GM12878 (cell line): ENCODE data around the gene SNRNP200.

Experiments
- EGR1 ChIP-seq, 2 experiments: IDR thresholded peaks; 1 replicate in 1 of 2; 2 replicates in 1 of 2; pipeline ENCODE4 v1.6.1; 2011 to 2012; ENCODE audit warnings: low read depth in 2 of 2, low read length in 2 of 2, borderline replicate concordance in 1 of 2, mild to moderate bottlenecking in 1 of 2, moderate library complexity in 1 of 2
- EZH2 ChIP-seq: IDR thresholded peaks from 2 replicates; pipeline ENCODE4 v1.6.1; 2012; ENCODE audit warnings: low read depth, mild to moderate bottlenecking, control low read depth, inconsistent platforms, low read length, borderline replicate concordance; ENCODE audit not compliant: control insufficient read depth
- POLR2AphosphoS5 ChIP-seq: IDR thresholded peaks from 2 replicates; pipeline ENCODE4 v1.6.1; 2011; ENCODE audit warnings: mild to moderate bottlenecking, low read length, inconsistent platforms
- RBBP5 ChIP-seq: fragments of 200-600 bp; sonication (generic); conservative IDR thresholded peaks from 2 replicates; pipeline ENCODE4 v1.6.1; 2016
- TF ChIP-seq, protein P1 (sequence below): IDR thresholded peaks from 2 replicates; pipeline ENCODE4 v1.6.1; 2012; ENCODE audit warnings: low read depth, low read length, improper control_type of control experiment
- TF ChIP-seq, protein P2 (sequence below): fragments of 450-650 bp; IDR thresholded peaks from 2 replicates; pipeline ENCODE4 v1.6.1; 2017; ENCODE audit warnings: mild to moderate bottlenecking, moderate library complexity
- TF ChIP-seq, protein P3 (sequence below), 3 experiments: IDR thresholded peaks in 2 of 3; conservative IDR thresholded peaks in 1 of 3; 2 replicates each; pipeline ENCODE4 v1.5.1; 2011; ENCODE audit warnings: low read depth in 3 of 3, low read length in 3 of 3, mild to moderate bottlenecking in 3 of 3, control low read depth in 2 of 3, moderate library complexity in 2 of 3, inconsistent platforms in 1 of 3, mixed read lengths in 1 of 3; ENCODE audit not compliant: control insufficient read depth in 2 of 3, insufficient read depth in 1 of 3; ENCODE audit errors: extremely low read depth in 1 of 3

DNA sequence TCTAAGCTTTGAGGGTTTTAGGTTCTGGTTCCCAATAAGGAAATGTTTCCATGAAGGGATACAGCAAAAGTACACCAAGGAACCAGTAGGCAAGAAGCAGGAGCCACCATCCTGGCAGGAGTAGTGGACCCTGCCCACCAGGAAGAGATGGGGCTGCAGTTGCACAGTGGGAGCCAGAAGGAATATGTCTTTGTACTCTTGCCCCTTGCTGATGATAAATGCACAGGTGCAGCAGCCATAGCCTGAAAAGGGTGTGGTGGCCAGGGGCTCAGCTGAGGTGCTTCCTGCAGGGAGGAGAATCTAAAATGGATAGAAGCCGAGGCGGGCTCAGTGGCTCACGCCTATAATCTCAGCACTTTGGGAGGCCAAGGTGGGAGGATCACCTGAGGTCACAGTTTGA is 67.1 kb downstream of the SNRNP200 start:
- TF ChIP-seq, protein P1, sequence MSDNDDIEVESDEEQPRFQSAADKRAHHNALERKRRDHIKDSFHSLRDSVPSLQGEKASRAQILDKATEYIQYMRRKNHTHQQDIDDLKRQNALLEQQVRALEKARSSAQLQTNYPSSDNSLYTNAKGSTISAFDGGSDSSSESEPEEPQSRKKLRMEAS = no peak
- TF ChIP-seq EGR1 (IDR thresholded peaks at IDR 0.05; ENCODE audit: borderline replicate concordance in 1 of 2, low read depth in 2 of 2, low read length in 2 of 2) = no peak
- TF ChIP-seq, protein P2, sequence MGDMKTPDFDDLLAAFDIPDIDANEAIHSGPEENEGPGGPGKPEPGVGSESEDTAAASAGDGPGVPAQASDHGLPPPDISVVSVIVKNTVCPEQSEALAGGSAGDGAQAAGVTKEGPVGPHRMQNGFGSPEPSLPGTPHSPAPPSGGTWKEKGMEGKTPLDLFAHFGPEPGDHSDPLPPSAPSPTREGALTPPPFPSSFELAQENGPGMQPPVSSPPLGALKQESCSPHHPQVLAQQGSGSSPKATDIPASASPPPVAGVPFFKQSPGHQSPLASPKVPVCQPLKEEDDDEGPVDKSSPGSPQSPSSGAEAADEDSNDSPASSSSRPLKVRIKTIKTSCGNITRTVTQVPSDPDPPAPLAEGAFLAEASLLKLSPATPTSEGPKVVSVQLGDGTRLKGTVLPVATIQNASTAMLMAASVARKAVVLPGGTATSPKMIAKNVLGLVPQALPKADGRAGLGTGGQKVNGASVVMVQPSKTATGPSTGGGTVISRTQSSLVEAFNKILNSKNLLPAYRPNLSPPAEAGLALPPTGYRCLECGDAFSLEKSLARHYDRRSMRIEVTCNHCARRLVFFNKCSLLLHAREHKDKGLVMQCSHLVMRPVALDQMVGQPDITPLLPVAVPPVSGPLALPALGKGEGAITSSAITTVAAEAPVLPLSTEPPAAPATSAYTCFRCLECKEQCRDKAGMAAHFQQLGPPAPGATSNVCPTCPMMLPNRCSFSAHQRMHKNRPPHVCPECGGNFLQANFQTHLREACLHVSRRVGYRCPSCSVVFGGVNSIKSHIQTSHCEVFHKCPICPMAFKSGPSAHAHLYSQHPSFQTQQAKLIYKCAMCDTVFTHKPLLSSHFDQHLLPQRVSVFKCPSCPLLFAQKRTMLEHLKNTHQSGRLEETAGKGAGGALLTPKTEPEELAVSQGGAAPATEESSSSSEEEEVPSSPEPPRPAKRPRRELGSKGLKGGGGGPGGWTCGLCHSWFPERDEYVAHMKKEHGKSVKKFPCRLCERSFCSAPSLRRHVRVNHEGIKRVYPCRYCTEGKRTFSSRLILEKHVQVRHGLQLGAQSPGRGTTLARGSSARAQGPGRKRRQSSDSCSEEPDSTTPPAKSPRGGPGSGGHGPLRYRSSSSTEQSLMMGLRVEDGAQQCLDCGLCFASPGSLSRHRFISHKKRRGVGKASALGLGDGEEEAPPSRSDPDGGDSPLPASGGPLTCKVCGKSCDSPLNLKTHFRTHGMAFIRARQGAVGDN = no peak
- no peak for TF ChIP-seq EZH2
- TF ChIP-seq POLR2AphosphoS5 = no peak
- TF ChIP-seq RBBP5 = no peak
- TF ChIP-seq, protein P3, sequence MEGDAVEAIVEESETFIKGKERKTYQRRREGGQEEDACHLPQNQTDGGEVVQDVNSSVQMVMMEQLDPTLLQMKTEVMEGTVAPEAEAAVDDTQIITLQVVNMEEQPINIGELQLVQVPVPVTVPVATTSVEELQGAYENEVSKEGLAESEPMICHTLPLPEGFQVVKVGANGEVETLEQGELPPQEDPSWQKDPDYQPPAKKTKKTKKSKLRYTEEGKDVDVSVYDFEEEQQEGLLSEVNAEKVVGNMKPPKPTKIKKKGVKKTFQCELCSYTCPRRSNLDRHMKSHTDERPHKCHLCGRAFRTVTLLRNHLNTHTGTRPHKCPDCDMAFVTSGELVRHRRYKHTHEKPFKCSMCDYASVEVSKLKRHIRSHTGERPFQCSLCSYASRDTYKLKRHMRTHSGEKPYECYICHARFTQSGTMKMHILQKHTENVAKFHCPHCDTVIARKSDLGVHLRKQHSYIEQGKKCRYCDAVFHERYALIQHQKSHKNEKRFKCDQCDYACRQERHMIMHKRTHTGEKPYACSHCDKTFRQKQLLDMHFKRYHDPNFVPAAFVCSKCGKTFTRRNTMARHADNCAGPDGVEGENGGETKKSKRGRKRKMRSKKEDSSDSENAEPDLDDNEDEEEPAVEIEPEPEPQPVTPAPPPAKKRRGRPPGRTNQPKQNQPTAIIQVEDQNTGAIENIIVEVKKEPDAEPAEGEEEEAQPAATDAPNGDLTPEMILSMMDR (IDR thresholded peaks at IDR 0.05 in 2 of 3, conservative IDR thresholded peaks at IDR 0.05 in 1 of 3; ENCODE audit: control insufficient read depth in 2 of 3, extremely low read depth in 1 of 3, insufficient read depth in 1 of 3, low read depth in 3 of 3, low read length in 3 of 3) = no peak
